Right lobe of liver (tissue), 4 donors: ENCODE data around the gene TUBB2B.

Source experiments
- POLR2A ChIP-seq: fragments of 450-650 bp; IDR thresholded peaks from one replicate; pipeline ENCODE4 v1.6.1; 2017; ENCODE audit warnings: antibody characterized with exemption, mild to moderate bottlenecking
- TF ChIP-seq, protein P1 (sequence below), 4 donors: fragments of 200-600 bp in 3 of 4; fragments of 450-650 bp in 1 of 4; IDR thresholded peaks; one replicate each; pipeline versions ENCODE4 v1.5.1 to v1.8.0; 2016 to 2022; ENCODE audit warnings: antibody characterized with exemption in 4 of 4, mild to moderate bottlenecking in 2 of 4
- donor health status: DM: no; HTN: no; CAD: no.
- donor health status: DM: no; HTN: no; CAD: no.
- donor health status: DM: no; HTN: yes; CAD: no.

DNA sequence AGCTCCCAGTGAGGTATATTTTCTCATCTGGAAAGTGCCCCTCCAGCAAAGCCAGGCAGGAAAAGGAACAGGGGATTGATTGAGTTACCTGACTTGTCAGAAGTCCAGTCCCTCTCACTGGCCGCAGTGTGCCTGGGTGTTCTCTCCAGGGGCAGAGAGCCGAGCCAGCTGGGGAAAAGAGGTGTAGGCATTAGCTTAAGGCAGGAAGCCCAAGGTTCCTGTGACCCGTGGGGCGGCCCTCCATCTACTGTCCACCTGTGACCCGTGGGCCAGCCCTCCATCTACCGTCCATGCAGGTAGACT is 34.0 kb upstream of the TUBB2B start:
- TF ChIP-seq POLR2A, result no peak
- TF ChIP-seq, protein P1, sequence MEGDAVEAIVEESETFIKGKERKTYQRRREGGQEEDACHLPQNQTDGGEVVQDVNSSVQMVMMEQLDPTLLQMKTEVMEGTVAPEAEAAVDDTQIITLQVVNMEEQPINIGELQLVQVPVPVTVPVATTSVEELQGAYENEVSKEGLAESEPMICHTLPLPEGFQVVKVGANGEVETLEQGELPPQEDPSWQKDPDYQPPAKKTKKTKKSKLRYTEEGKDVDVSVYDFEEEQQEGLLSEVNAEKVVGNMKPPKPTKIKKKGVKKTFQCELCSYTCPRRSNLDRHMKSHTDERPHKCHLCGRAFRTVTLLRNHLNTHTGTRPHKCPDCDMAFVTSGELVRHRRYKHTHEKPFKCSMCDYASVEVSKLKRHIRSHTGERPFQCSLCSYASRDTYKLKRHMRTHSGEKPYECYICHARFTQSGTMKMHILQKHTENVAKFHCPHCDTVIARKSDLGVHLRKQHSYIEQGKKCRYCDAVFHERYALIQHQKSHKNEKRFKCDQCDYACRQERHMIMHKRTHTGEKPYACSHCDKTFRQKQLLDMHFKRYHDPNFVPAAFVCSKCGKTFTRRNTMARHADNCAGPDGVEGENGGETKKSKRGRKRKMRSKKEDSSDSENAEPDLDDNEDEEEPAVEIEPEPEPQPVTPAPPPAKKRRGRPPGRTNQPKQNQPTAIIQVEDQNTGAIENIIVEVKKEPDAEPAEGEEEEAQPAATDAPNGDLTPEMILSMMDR (IDR thresholded peaks at IDR 0.05), result no peak
